Peyer's patch (tissue), 4 donors: ENCODE measurements around the gene AMDHD1.
"Not testable (repeated sequence)": the region's sequence is repeated elsewhere in the genome, so short reads cannot be mapped to it uniquely, and the experiment has no call there.

Experiments used
- POLR2A ChIP-seq, 2 donors: fragments of 450-650 bp; IDR thresholded peaks; one replicate each; pipeline ENCODE4 v1.5.1; 2017; ENCODE audit warnings: antibody characterized with exemption in 2 of 2, mild to moderate bottlenecking in 2 of 2, moderate library complexity in 2 of 2
- TF ChIP-seq, protein P1 (sequence below), 6 experiments: fragments of 450-650 bp in 4 of 6; fragments of 200-600 bp in 2 of 6; sonication (generic) in 1 of 6; IDR thresholded peaks; one replicate each; pipeline ENCODE4 v1.5.1; 2017 to 2019; ENCODE audit warnings: antibody characterized with exemption in 6 of 6, mild to moderate bottlenecking in 3 of 6, moderate library complexity in 1 of 6

DNA sequence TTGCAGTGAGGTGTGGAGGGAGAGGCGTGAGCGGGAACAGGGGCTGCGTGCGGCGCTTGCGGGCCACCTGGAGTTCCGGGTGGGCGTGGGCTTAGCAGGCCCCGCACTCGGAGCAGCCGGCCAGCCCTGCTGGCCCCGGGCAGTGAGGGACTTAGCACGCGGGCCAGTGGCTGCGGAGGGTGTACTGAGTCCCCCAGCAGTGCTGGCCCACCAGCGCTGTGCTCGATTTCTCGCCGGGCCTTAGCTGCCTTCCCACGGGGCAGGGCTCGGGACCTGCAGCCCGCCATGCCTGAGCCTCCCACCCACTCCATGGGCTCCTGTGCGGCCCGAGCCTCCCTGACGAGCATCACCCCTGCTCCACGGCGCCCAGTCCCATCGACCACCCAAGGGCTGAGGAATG is 26.0 kb downstream of the AMDHD1 start:
- TF ChIP-seq, protein P1, sequence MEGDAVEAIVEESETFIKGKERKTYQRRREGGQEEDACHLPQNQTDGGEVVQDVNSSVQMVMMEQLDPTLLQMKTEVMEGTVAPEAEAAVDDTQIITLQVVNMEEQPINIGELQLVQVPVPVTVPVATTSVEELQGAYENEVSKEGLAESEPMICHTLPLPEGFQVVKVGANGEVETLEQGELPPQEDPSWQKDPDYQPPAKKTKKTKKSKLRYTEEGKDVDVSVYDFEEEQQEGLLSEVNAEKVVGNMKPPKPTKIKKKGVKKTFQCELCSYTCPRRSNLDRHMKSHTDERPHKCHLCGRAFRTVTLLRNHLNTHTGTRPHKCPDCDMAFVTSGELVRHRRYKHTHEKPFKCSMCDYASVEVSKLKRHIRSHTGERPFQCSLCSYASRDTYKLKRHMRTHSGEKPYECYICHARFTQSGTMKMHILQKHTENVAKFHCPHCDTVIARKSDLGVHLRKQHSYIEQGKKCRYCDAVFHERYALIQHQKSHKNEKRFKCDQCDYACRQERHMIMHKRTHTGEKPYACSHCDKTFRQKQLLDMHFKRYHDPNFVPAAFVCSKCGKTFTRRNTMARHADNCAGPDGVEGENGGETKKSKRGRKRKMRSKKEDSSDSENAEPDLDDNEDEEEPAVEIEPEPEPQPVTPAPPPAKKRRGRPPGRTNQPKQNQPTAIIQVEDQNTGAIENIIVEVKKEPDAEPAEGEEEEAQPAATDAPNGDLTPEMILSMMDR (IDR thresholded peaks at IDR 0.05): not testable (repeated sequence)
- not testable (repeated sequence) for TF ChIP-seq POLR2A (IDR thresholded peaks at IDR 0.05)
